Osteoblast (primary cell): Measurements from ENCODE around the gene SOX21. TPM values are rescaled to one million over a fixed set of nuclear protein-coding genes. Genes with fewer than 3 reads are reported as not detected.

Experiments
- DNase-seq: peaks from one replicate; pipeline ENCODE4 v3.0.0; 2011; ENCODE audit warnings: low spot score, mixed read lengths; ENCODE audit not compliant: insufficient read length; ENCODE audit errors: missing footprints
- H2AFZ ChIP-seq: 2 replicates; pipeline ENCODE4 v1.6.0; 2011; ENCODE audit warnings: mild to moderate bottlenecking, low read length
- H3K27ac ChIP-seq: 2 replicates; pipeline ENCODE4 v1.5.1; 2011; ENCODE audit warnings: mild to moderate bottlenecking, low read depth, low read length, moderate library complexity
- H3K27me3 ChIP-seq: 2 replicates; pipeline ENCODE4 v1.6.0; 2012; ENCODE audit warnings: mild to moderate bottlenecking, control low read depth, inconsistent platforms, low read length, moderate library complexity; ENCODE audit not compliant: insufficient read depth
- H3K36me3 ChIP-seq: 2 replicates; pipeline ENCODE4 v1.5.1; 2011; ENCODE audit warnings: mild to moderate bottlenecking, low read length, control low read depth, moderate library complexity; ENCODE audit not compliant: insufficient read depth
- H3K4me1 ChIP-seq: 2 replicates; pipeline ENCODE4 v1.5.1; 2011; ENCODE audit warnings: mild to moderate bottlenecking, low read length, control low read depth, moderate library complexity; ENCODE audit not compliant: insufficient read depth
- H3K4me2 ChIP-seq: 2 replicates; pipeline ENCODE4 v1.6.0; 2011; ENCODE audit warnings: mild to moderate bottlenecking, low read length; ENCODE audit not compliant: insufficient read depth
- H3K4me3 ChIP-seq: fragments of 200-600 bp; sonication (generic); 3 replicates; pipeline ENCODE4 v1.5.1; 2012; ENCODE audit warnings: mild to moderate bottlenecking, low read length, inconsistent platforms; ENCODE audit not compliant: insufficient read depth
- H3K79me2 ChIP-seq: 2 replicates; pipeline ENCODE4 v1.6.0; 2012; ENCODE audit warnings: mild to moderate bottlenecking, low read length, control low read depth, inconsistent platforms; ENCODE audit not compliant: insufficient read depth
- H3K9me3 ChIP-seq: 2 replicates; pipeline ENCODE4 v1.5.1; 2011; ENCODE audit warnings: low read depth, low read length, control low read depth
- H4K20me1 ChIP-seq: 2 replicates; pipeline ENCODE4 v1.6.0; 2012; ENCODE audit warnings: mild to moderate bottlenecking, low read length, control low read depth; ENCODE audit not compliant: insufficient read depth
- total RNA-seq: library from RNA; depleted of rRNA; stranded (reverse); fragments of >200 nt; gene quantifications from 2 replicates; pipeline ENCODE4 v1.2.3, GENCODE V29; 2012
- TF ChIP-seq, protein P1 (sequence below): IDR thresholded peaks from 2 replicates; pipeline ENCODE4 v1.5.1; 2011; ENCODE audit warnings: mild to moderate bottlenecking, low read depth, low read length, moderate library complexity; ENCODE audit errors: extremely low read depth

SOX21 gene
- not detected in 2 replicates for total RNA-seq

DNA sequence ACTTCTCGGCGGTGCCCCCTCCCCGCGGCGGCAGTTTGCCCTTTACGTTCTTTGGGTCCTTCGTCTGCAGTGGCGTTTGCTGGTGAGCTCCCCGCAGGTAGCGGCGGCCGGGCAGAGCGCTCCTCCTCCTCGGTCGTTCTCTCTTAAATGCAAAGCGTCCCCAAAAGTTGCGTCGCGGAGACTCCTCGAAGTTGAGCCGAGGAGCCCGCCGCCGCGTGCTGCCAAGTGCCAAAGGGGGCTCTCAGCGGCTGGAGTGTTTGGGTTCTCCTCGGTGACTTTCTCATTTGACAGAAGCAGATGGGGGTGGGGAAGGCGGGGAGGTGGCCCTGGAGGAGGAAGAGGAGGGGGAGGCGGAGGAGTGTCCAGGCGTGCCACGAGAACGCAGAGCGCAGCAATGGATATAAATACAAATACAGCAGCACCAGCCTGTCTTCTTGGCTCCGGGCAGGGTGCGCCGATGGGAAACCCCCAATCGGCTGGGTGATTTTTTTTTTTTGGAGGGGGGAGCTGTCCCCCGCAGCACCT is at the start of gene SOX21:
SOX21 (minus strand) TSS at position 259 of the 525 bp plus-strand sequence. CDS start 496 bp downstream, outside the sequence.
- H3K79me2 ChIP-seq: no peaks in the 10 kb centered on the region
- H4K20me1 ChIP-seq: no peaks in the 10 kb centered on the region
- H3K36me3 ChIP-seq: no peaks in the 10 kb centered on the region
- H3K27me3 ChIP-seq: peaks cover 89% of the 10 kb centered on the region
- no peaks in the 10 kb centered on the region for H3K9me3 ChIP-seq
- H2AFZ ChIP-seq: no peak within 1 kb of the TSS
- DNase-seq: peak; percentile 91
- TF ChIP-seq, protein P1, sequence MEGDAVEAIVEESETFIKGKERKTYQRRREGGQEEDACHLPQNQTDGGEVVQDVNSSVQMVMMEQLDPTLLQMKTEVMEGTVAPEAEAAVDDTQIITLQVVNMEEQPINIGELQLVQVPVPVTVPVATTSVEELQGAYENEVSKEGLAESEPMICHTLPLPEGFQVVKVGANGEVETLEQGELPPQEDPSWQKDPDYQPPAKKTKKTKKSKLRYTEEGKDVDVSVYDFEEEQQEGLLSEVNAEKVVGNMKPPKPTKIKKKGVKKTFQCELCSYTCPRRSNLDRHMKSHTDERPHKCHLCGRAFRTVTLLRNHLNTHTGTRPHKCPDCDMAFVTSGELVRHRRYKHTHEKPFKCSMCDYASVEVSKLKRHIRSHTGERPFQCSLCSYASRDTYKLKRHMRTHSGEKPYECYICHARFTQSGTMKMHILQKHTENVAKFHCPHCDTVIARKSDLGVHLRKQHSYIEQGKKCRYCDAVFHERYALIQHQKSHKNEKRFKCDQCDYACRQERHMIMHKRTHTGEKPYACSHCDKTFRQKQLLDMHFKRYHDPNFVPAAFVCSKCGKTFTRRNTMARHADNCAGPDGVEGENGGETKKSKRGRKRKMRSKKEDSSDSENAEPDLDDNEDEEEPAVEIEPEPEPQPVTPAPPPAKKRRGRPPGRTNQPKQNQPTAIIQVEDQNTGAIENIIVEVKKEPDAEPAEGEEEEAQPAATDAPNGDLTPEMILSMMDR: no peak
- no peak within 1 kb of the TSS for H3K27ac ChIP-seq
- peak within 1 kb of the TSS; percentile 48 for H3K4me2 ChIP-seq
- H3K4me1 ChIP-seq: no peaks in the 10 kb centered on the region
- H3K4me3 ChIP-seq: peak within 1 kb of the TSS; percentile 39

DNA sequence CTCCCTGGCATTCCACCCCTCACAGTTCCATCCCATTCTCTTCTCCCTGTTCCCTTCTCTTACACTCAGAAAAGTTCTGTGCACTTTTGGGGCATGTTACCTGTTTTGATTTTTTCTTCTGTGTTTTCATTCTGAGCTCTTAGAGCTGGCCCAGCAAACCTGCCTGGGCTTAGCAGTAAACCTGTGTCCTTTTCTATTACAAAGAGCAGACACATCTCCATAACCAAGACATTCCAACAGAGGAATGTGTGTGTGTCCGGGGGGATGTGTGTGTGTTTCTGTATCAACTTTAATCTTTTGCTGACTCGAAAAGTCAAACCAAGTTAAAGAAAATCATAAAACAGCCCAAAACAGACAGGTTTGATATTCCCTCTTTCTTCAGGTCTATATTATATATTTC is 49.1 kb upstream of the SOX21 start:
- TF ChIP-seq, protein P1: no peak
- H3K27ac ChIP-seq: no peak overlapping the region
- H3K4me2 ChIP-seq: no peak overlapping the region
- no peak overlapping the region for H3K4me3 ChIP-seq
- H3K79me2 ChIP-seq: no peaks in the 10 kb centered on the region
- H3K27me3 ChIP-seq: no peaks in the 10 kb centered on the region
- H2AFZ ChIP-seq: no peak overlapping the region
- no peak for DNase-seq
- no peaks in the 10 kb centered on the region for H3K4me1 ChIP-seq
- H3K9me3 ChIP-seq: no peaks in the 10 kb centered on the region
- peaks cover 2% of the 10 kb centered on the region for H4K20me1 ChIP-seq
- H3K36me3 ChIP-seq: no peaks in the 10 kb centered on the region

- no peaks in the 10 kb centered on the region for H3K79me2 ChIP-seq
- no peaks in the 10 kb centered on the region for H3K4me1 ChIP-seq
- TF ChIP-seq, protein P1: no peak
- no peaks in the 10 kb centered on the region for H3K27me3 ChIP-seq
- no peaks in the 10 kb centered on the region for H3K36me3 ChIP-seq
- H3K27ac ChIP-seq: no peak overlapping the region
- no peaks in the 10 kb centered on the region for H3K9me3 ChIP-seq
- H2AFZ ChIP-seq: no peak overlapping the region
- no peaks in the 10 kb centered on the region for H4K20me1 ChIP-seq
- no peak overlapping the region for H3K4me2 ChIP-seq
- H3K4me3 ChIP-seq: no peak overlapping the region
- no peak for DNase-seq
These were observed 46.9 kb upstream of the SOX21 start for GRCh38 chr13:94759120-94759728.

- TF ChIP-seq, protein P1: no peak
- no peaks in the 10 kb centered on the region for H3K36me3 ChIP-seq
- no peaks in the 10 kb centered on the region for H3K79me2 ChIP-seq
- no peaks in the 10 kb centered on the region for H3K9me3 ChIP-seq
- H3K27ac ChIP-seq: no peak overlapping the region
- no peak overlapping the region for H3K4me3 ChIP-seq
- H4K20me1 ChIP-seq: no peaks in the 10 kb centered on the region
- no peak overlapping the region for H3K4me2 ChIP-seq
- no peaks in the 10 kb centered on the region for H3K27me3 ChIP-seq
- DNase-seq: no peak
- H3K4me1 ChIP-seq: no peaks in the 10 kb centered on the region
- H2AFZ ChIP-seq: no peak overlapping the region
These were observed 46.2 kb upstream of the SOX21 start for GRCh38 chr13:94758436-94758960.
